IMR-90 (cell line): ENCODE measurements around the gene RHBDD1. TPM values are rescaled to one million over a fixed set of nuclear protein-coding genes. Genes with fewer than 3 reads are reported as not detected.

ENCODE experiments used
- ATAC-seq: fragments of 200-7000 bp; cut with Tn5 transposase; 2 replicates; pipeline ENCODE4 v1.9.1; 2020; ENCODE audit warnings: low read depth, mild to moderate bottlenecking, moderate library complexity
- BruUV-seq: library from RNA; stranded (reverse); fragments of 400-500 nt; replicated peaks from 2 replicates; lab custom pipeline; 2021; lab: Mats Ljungman, UMichigan
- CTCF ChIA-PET: fragments of 300-600 bp; formaldehyde crosslinking; extraction: SDS; loops from one replicate; lab custom pipeline; 2021; ENCODE audit warnings: antibody characterized with exemption; lab: Yijun Ruan, JAX
- POLR2A ChIA-PET: fragments of 300-600 bp; sonication (Branson Sonifier 250); formaldehyde crosslinking; loops from one replicate; lab custom pipeline; 2022; ENCODE audit warnings: antibody characterized with exemption; ENCODE audit not compliant: unreplicated experiment; lab: Charles Lee
- DNase-seq: peaks from one replicate; pipeline ENCODE4 v3.0.0; 2013
- H2AFZ ChIP-seq: replicated peaks from 2 replicates; pipeline ENCODE3; 2013; ENCODE audit warnings: low read length, mild to moderate bottlenecking; ENCODE audit not compliant: poor library complexity
- H2AK5ac ChIP-seq: 2 replicates; pipeline ENCODE4 v1.6.1; 2013; ENCODE audit warnings: low read depth, low read length, inconsistent platforms
- H2AK9ac ChIP-seq: replicated peaks from 2 replicates; pipeline ENCODE3; 2013; ENCODE audit warnings: mild to moderate bottlenecking, low read depth, low read length, moderate library complexity; ENCODE audit not compliant: poor library complexity
- H2BK120ac ChIP-seq: 2 replicates; pipeline ENCODE4 v1.6.1; 2013; ENCODE audit warnings: low read depth, low read length, inconsistent platforms
- H2BK15ac ChIP-seq: 3 replicates; pipeline ENCODE4 v1.6.1; 2013; ENCODE audit warnings: low read depth, low read length, inconsistent platforms
- H2BK20ac ChIP-seq: 2 replicates; pipeline ENCODE4 v1.6.1; 2013; ENCODE audit warnings: low read depth, mild to moderate bottlenecking, inconsistent platforms, low read length, moderate library complexity
- H2BK5ac ChIP-seq: 2 replicates; pipeline ENCODE4 v1.6.1; 2013; ENCODE audit warnings: mild to moderate bottlenecking, low read depth, low read length, inconsistent platforms; ENCODE audit not compliant: poor library complexity, severe bottlenecking
- H3K14ac ChIP-seq: replicated peaks from 2 replicates; pipeline ENCODE4 v1.6.1; 2013; ENCODE audit warnings: low read depth, low read length, inconsistent platforms
- H3K18ac ChIP-seq: 2 replicates; pipeline ENCODE4 v1.6.1; 2013; ENCODE audit warnings: low read depth, low read length, control low read depth
- H3K23ac ChIP-seq: 2 replicates; pipeline ENCODE4 v1.6.1; 2013; ENCODE audit warnings: low read depth, low read length, inconsistent platforms
- H3K27ac ChIP-seq: 2 replicates; pipeline ENCODE4 v1.5.1; 2013; ENCODE audit warnings: mild to moderate bottlenecking, control low read depth, low read length; ENCODE audit not compliant: insufficient read depth
- H3K27me3 ChIP-seq: 2 replicates; pipeline ENCODE4 v1.6.1; 2013; ENCODE audit warnings: low read length; ENCODE audit not compliant: control insufficient read depth, insufficient read depth
- H3K36me3 ChIP-seq: 2 replicates; pipeline ENCODE4 v1.6.1; 2013; ENCODE audit warnings: low read length, mixed read lengths; ENCODE audit not compliant: control insufficient read depth, insufficient read depth
- H3K4ac ChIP-seq: 2 replicates; pipeline ENCODE4 v1.6.1; 2013; ENCODE audit warnings: low read depth, low read length, inconsistent platforms
- H3K4me1 ChIP-seq: 2 replicates; pipeline ENCODE4 v1.6.1; 2013; ENCODE audit warnings: low read length, mixed read lengths; ENCODE audit not compliant: control insufficient read depth, insufficient read depth
- H3K4me2 ChIP-seq: 2 replicates; pipeline ENCODE4 v1.6.1; 2013; ENCODE audit warnings: low read depth, mild to moderate bottlenecking, control low read depth, low read length, moderate library complexity
- H3K4me3 ChIP-seq: 2 replicates; pipeline ENCODE4 v1.5.1; 2013; ENCODE audit warnings: low read depth, mild to moderate bottlenecking, control low read depth, low read length, moderate library complexity; ENCODE audit not compliant: insufficient read depth
- H3K56ac ChIP-seq: 2 replicates; pipeline ENCODE4 v1.6.1; 2013; ENCODE audit warnings: low read length, inconsistent platforms; ENCODE audit not compliant: insufficient read depth; ENCODE audit errors: extremely low read depth
- H3K79me1 ChIP-seq, 2 experiments: 2 replicates each; pipeline ENCODE4 v1.6.1; 2013; ENCODE audit warnings: low read length in 2 of 2, inconsistent platforms in 1 of 2, low read depth in 1 of 2
- H3K9ac ChIP-seq: 2 replicates; pipeline ENCODE4 v1.6.1; 2013; ENCODE audit warnings: low read depth, low read length, control low read depth
- H3K9me1 ChIP-seq: 2 replicates; pipeline ENCODE4 v1.6.1; 2013; ENCODE audit warnings: low read length, inconsistent platforms; ENCODE audit not compliant: insufficient read depth
- H3K9me3 ChIP-seq: 2 replicates; pipeline ENCODE4 v1.6.1; 2013; ENCODE audit warnings: low read length; ENCODE audit not compliant: control insufficient read depth, insufficient read depth
- H4K20me1 ChIP-seq: 2 replicates; pipeline ENCODE4 v1.6.1; 2013; ENCODE audit warnings: low read length, inconsistent platforms; ENCODE audit not compliant: insufficient read depth
- H4K5ac ChIP-seq: 2 replicates; pipeline ENCODE4 v1.6.1; 2013; ENCODE audit warnings: mild to moderate bottlenecking, low read depth, low read length, control low read depth
- H4K8ac ChIP-seq, 2 experiments: 2 replicates each; pipeline ENCODE4 v1.6.1; 2013; ENCODE audit warnings: low read depth in 2 of 2, low read length in 2 of 2, control low read depth in 1 of 2, inconsistent platforms in 1 of 2
- H4K91ac ChIP-seq: 2 replicates; pipeline ENCODE4 v1.6.1; 2013; ENCODE audit warnings: low read depth, low read length, inconsistent platforms; ENCODE audit not compliant: insufficient read depth
- BHLHE40 ChIP-seq: fragments of 150-350 bp; IDR thresholded peaks from 2 replicates; pipeline ENCODE4 v1.6.1; 2016; ENCODE audit warnings: mild to moderate bottlenecking, low read depth, low read length
- CEBPB ChIP-seq: IDR thresholded peaks from 2 replicates; pipeline ENCODE4 v1.6.1; 2012; ENCODE audit warnings: low read depth, low read length, improper control_type of control experiment
- CHD1 ChIP-seq: IDR thresholded peaks from 2 replicates; pipeline ENCODE4 v1.6.1; 2012; ENCODE audit warnings: low read depth, low read length, improper control_type of control experiment
- FOS ChIP-seq: fragments of 150-350 bp; IDR thresholded peaks from 2 replicates; pipeline ENCODE4 v1.6.1; 2016; ENCODE audit warnings: low read depth, low read length
- MAFK ChIP-seq: IDR thresholded peaks from 2 replicates; pipeline ENCODE4 v1.6.1; 2012; ENCODE audit warnings: low read depth, low read length, improper control_type of control experiment
- MAZ ChIP-seq: IDR thresholded peaks from 2 replicates; pipeline ENCODE4 v1.6.1; 2012; ENCODE audit warnings: low read depth, mild to moderate bottlenecking, low read length, improper control_type of control experiment, moderate library complexity, borderline replicate concordance
- MXI1 ChIP-seq: IDR thresholded peaks from 2 replicates; pipeline ENCODE4 v1.6.1; 2012; ENCODE audit warnings: low read depth, mild to moderate bottlenecking, low read length, moderate library complexity, borderline replicate concordance
- NFE2L2 ChIP-seq: fragments of 150-350 bp; IDR thresholded peaks from 2 replicates; pipeline ENCODE4 v1.6.1; 2016; ENCODE audit warnings: low read depth, mild to moderate bottlenecking, low read length
- POLR2A ChIP-seq: IDR thresholded peaks from 2 replicates; pipeline ENCODE4 v1.6.1; 2012; ENCODE audit warnings: mild to moderate bottlenecking, low read depth, low read length
- RAD21 ChIP-seq: IDR thresholded peaks from 2 replicates; pipeline ENCODE4 v1.6.1; 2012; ENCODE audit warnings: low read length, improper control_type of control experiment
- RCOR1 ChIP-seq: IDR thresholded peaks from 2 replicates; pipeline ENCODE4 v1.6.1; 2012; ENCODE audit warnings: mild to moderate bottlenecking, low read length, improper control_type of control experiment; ENCODE audit not compliant: insufficient replicate concordance
- RFX5 ChIP-seq: IDR thresholded peaks from 2 replicates; pipeline ENCODE4 v1.8.0; 2012; ENCODE audit warnings: low read depth, mild to moderate bottlenecking, low read length, moderate library complexity
- SMC3 ChIP-seq: fragments of 150-350 bp; IDR thresholded peaks from 2 replicates; pipeline ENCODE4 v1.6.1; 2016; ENCODE audit warnings: low read depth, mild to moderate bottlenecking, antibody characterized with exemption, low read length, moderate library complexity
- USF2 ChIP-seq: fragments of 150-350 bp; IDR thresholded peaks from 2 replicates; pipeline ENCODE4 v1.6.1; 2017; ENCODE audit warnings: mild to moderate bottlenecking, antibody characterized with exemption, low read length, low read depth
- WGBS, 2 experiments: methylation state at CpG; one replicate each; pipeline versions ENCODE4 v1.1.5 to v1.1.7; 2013; ENCODE audit warnings: missing lambda C conversion rate in 2 of 2; ENCODE audit not compliant: insufficient read length in 1 of 2; ENCODE audit errors: extremely low coverage in 2 of 2; 5-methylcytosine and 5-hydroxymethylcytosine counted together
- dilution Hi-C: fragments of 300-500 bp; cut with HindIII; formaldehyde crosslinking; loops from one replicate; pipeline ENCODE4 v1.14.3; 2018; ENCODE audit warnings: low sequenced_read_pairs; ENCODE audit not compliant: unreplicated experiment
- in situ Hi-C: fragments of 300-500 bp; cut with MboI; formaldehyde crosslinking; loops from 3 replicates; pipeline ENCODE4 v1.14.3; 2019; ENCODE audit warnings: low sequenced_read_pairs, inconsistent platforms, mixed read lengths
- intact Hi-C: fragments of 100-400 bp; cut with micrococcal nuclease; formaldehyde crosslinking; loops from 2 replicates; pipeline ENCODE4 v1.10.0; 2022
- polyA plus RNA-seq, 3 experiments: library from polyadenylated mRNA; depleted of rRNA; stranded (reverse); fragments of >200 nt; gene quantifications; 2 replicates each; pipeline ENCODE4 v1.2.3, GENCODE V29; 2012; ENCODE audit warnings: low replicate concordance in 1 of 3
- total RNA-seq: library from RNA; depleted of rRNA; stranded (reverse); fragments of >200 nt; gene quantifications from 2 replicates; pipeline ENCODE4 v1.2.3, GENCODE V29; 2012
- TF ChIP-seq, protein P1 (sequence below): conservative IDR thresholded peaks from 2 replicates; pipeline ENCODE4 v1.5.1; 2012; ENCODE audit warnings: mild to moderate bottlenecking, low read depth, low read length, improper control_type of control experiment

Gene RHBDD1
- total and polyA plus RNA-seq, 2 of the 4 experiments (the other 2 are of a cell fraction) = 9.7 to 14.0 TPM

- Histone ChIP-seq H2AK5ac (no peak overlapping the region), H3K9me3 (no peaks in the 10 kb centered on the region), H3K4me1 (no peaks in the 10 kb centered on the region), H3K14ac (no peak overlapping the region), H3K9ac (no peak overlapping the region), H3K4ac (no peak overlapping the region), H3K9me1 (peaks cover 5% of the 10 kb centered on the region; the same call in 1 of the 2 replicates), H3K4me3 (no peak overlapping the region), H2AFZ (no peak overlapping the region), H3K27ac (no peak overlapping the region), H4K8ac (no peak overlapping the region), H2AK9ac (no peak overlapping the region), H4K91ac (no peak overlapping the region), H4K20me1 (peaks cover 3% of the 10 kb centered on the region; the same call in 1 of the 2 replicates), H4K5ac (no peak overlapping the region), H2BK120ac (no peak overlapping the region), H3K18ac (no peak overlapping the region), H2BK5ac (no peak overlapping the region), H3K36me3 (no peaks in the 10 kb centered on the region), H3K23ac (no peak overlapping the region), H3K56ac (no peak overlapping the region), H3K4me2 (no peak overlapping the region), H3K79me1 (peaks cover 31 to 34% of the 10 kb centered on the region in 2 experiments), H2BK15ac (no peak overlapping the region), H2BK20ac (no peak overlapping the region), H3K27me3 (no peaks in the 10 kb centered on the region)
- in situ Hi-C loops = no loop called here
- intact Hi-C loops = no loop called here
- WGBS, 2 experiments = no CpG with 5 or more reads among the region's 5 CpGs
- no TSS peak for BruUV-seq
- dilution Hi-C loops = no loop called here
- no peak for DNase-seq
- TF ChIP-seq, protein P1, sequence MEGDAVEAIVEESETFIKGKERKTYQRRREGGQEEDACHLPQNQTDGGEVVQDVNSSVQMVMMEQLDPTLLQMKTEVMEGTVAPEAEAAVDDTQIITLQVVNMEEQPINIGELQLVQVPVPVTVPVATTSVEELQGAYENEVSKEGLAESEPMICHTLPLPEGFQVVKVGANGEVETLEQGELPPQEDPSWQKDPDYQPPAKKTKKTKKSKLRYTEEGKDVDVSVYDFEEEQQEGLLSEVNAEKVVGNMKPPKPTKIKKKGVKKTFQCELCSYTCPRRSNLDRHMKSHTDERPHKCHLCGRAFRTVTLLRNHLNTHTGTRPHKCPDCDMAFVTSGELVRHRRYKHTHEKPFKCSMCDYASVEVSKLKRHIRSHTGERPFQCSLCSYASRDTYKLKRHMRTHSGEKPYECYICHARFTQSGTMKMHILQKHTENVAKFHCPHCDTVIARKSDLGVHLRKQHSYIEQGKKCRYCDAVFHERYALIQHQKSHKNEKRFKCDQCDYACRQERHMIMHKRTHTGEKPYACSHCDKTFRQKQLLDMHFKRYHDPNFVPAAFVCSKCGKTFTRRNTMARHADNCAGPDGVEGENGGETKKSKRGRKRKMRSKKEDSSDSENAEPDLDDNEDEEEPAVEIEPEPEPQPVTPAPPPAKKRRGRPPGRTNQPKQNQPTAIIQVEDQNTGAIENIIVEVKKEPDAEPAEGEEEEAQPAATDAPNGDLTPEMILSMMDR = no peak
- TF ChIP-seq RAD21 (no peak), MXI1 (no peak), CEBPB (no peak), FOS (no peak), SMC3 (no peak), USF2 (no peak), CHD1 (no peak), RCOR1 (no peak), BHLHE40 (no peak), NFE2L2 (no peak), POLR2A (no peak), MAFK (no peak), RFX5 (no peak), MAZ (no peak)
- POLR2A ChIA-PET = no interaction called here
- ATAC-seq = no peak
- CTCF ChIA-PET = no interaction called here
These were observed 14.2 kb downstream of the RHBDD1 start for GRCh38 chr2:226850024-226850423.
